IMR-90 (cell line): ENCODE data around the gene MRPL52. TPM values are rescaled to one million over a fixed set of nuclear protein-coding genes. Genes with fewer than 3 reads are reported as not detected.

Experiments used
- ATAC-seq: fragments of 200-7000 bp; cut with Tn5 transposase; 2 replicates; pipeline ENCODE4 v1.9.1; 2020; ENCODE audit warnings: low read depth, mild to moderate bottlenecking, moderate library complexity
- BruUV-seq: library from RNA; stranded (reverse); fragments of 400-500 nt; replicated peaks from 2 replicates; lab custom pipeline; 2021; lab: Mats Ljungman, UMichigan
- CTCF ChIA-PET: fragments of 300-600 bp; formaldehyde crosslinking; extraction: SDS; loops from one replicate; lab custom pipeline; 2021; ENCODE audit warnings: antibody characterized with exemption; lab: Yijun Ruan, JAX
- POLR2A ChIA-PET: fragments of 300-600 bp; sonication (Branson Sonifier 250); formaldehyde crosslinking; loops from one replicate; lab custom pipeline; 2022; ENCODE audit warnings: antibody characterized with exemption; ENCODE audit not compliant: unreplicated experiment; lab: Charles Lee
- DNase-seq: peaks from one replicate; pipeline ENCODE4 v3.0.0; 2013
- H2AFZ ChIP-seq: replicated peaks from 2 replicates; pipeline ENCODE3; 2013; ENCODE audit warnings: low read length, mild to moderate bottlenecking; ENCODE audit not compliant: poor library complexity
- H2AK5ac ChIP-seq: 2 replicates; pipeline ENCODE4 v1.6.1; 2013; ENCODE audit warnings: low read depth, low read length, inconsistent platforms
- H2AK9ac ChIP-seq: replicated peaks from 2 replicates; pipeline ENCODE3; 2013; ENCODE audit warnings: mild to moderate bottlenecking, low read depth, low read length, moderate library complexity; ENCODE audit not compliant: poor library complexity
- H2BK120ac ChIP-seq: 2 replicates; pipeline ENCODE4 v1.6.1; 2013; ENCODE audit warnings: low read depth, low read length, inconsistent platforms
- H2BK15ac ChIP-seq: 3 replicates; pipeline ENCODE4 v1.6.1; 2013; ENCODE audit warnings: low read depth, low read length, inconsistent platforms
- H2BK20ac ChIP-seq: 2 replicates; pipeline ENCODE4 v1.6.1; 2013; ENCODE audit warnings: low read depth, mild to moderate bottlenecking, inconsistent platforms, low read length, moderate library complexity
- H2BK5ac ChIP-seq: 2 replicates; pipeline ENCODE4 v1.6.1; 2013; ENCODE audit warnings: mild to moderate bottlenecking, low read depth, low read length, inconsistent platforms; ENCODE audit not compliant: poor library complexity, severe bottlenecking
- H3K14ac ChIP-seq: replicated peaks from 2 replicates; pipeline ENCODE4 v1.6.1; 2013; ENCODE audit warnings: low read depth, low read length, inconsistent platforms
- H3K18ac ChIP-seq: 2 replicates; pipeline ENCODE4 v1.6.1; 2013; ENCODE audit warnings: low read depth, low read length, control low read depth
- H3K23ac ChIP-seq: 2 replicates; pipeline ENCODE4 v1.6.1; 2013; ENCODE audit warnings: low read depth, low read length, inconsistent platforms
- H3K27ac ChIP-seq: 2 replicates; pipeline ENCODE4 v1.5.1; 2013; ENCODE audit warnings: mild to moderate bottlenecking, control low read depth, low read length; ENCODE audit not compliant: insufficient read depth
- H3K27me3 ChIP-seq: 2 replicates; pipeline ENCODE4 v1.6.1; 2013; ENCODE audit warnings: low read length; ENCODE audit not compliant: control insufficient read depth, insufficient read depth
- H3K36me3 ChIP-seq: 2 replicates; pipeline ENCODE4 v1.6.1; 2013; ENCODE audit warnings: low read length, mixed read lengths; ENCODE audit not compliant: control insufficient read depth, insufficient read depth
- H3K4ac ChIP-seq: 2 replicates; pipeline ENCODE4 v1.6.1; 2013; ENCODE audit warnings: low read depth, low read length, inconsistent platforms
- H3K4me1 ChIP-seq: 2 replicates; pipeline ENCODE4 v1.6.1; 2013; ENCODE audit warnings: low read length, mixed read lengths; ENCODE audit not compliant: control insufficient read depth, insufficient read depth
- H3K4me2 ChIP-seq: 2 replicates; pipeline ENCODE4 v1.6.1; 2013; ENCODE audit warnings: low read depth, mild to moderate bottlenecking, control low read depth, low read length, moderate library complexity
- H3K4me3 ChIP-seq: 2 replicates; pipeline ENCODE4 v1.5.1; 2013; ENCODE audit warnings: low read depth, mild to moderate bottlenecking, control low read depth, low read length, moderate library complexity; ENCODE audit not compliant: insufficient read depth
- H3K56ac ChIP-seq: 2 replicates; pipeline ENCODE4 v1.6.1; 2013; ENCODE audit warnings: low read length, inconsistent platforms; ENCODE audit not compliant: insufficient read depth; ENCODE audit errors: extremely low read depth
- H3K79me1 ChIP-seq, 2 experiments: 2 replicates each; pipeline ENCODE4 v1.6.1; 2013; ENCODE audit warnings: low read length in 2 of 2, inconsistent platforms in 1 of 2, low read depth in 1 of 2
- H3K9ac ChIP-seq: 2 replicates; pipeline ENCODE4 v1.6.1; 2013; ENCODE audit warnings: low read depth, low read length, control low read depth
- H3K9me1 ChIP-seq: 2 replicates; pipeline ENCODE4 v1.6.1; 2013; ENCODE audit warnings: low read length, inconsistent platforms; ENCODE audit not compliant: insufficient read depth
- H3K9me3 ChIP-seq: 2 replicates; pipeline ENCODE4 v1.6.1; 2013; ENCODE audit warnings: low read length; ENCODE audit not compliant: control insufficient read depth, insufficient read depth
- H4K20me1 ChIP-seq: 2 replicates; pipeline ENCODE4 v1.6.1; 2013; ENCODE audit warnings: low read length, inconsistent platforms; ENCODE audit not compliant: insufficient read depth
- H4K5ac ChIP-seq: 2 replicates; pipeline ENCODE4 v1.6.1; 2013; ENCODE audit warnings: mild to moderate bottlenecking, low read depth, low read length, control low read depth
- H4K8ac ChIP-seq, 2 experiments: 2 replicates each; pipeline ENCODE4 v1.6.1; 2013; ENCODE audit warnings: low read depth in 2 of 2, low read length in 2 of 2, control low read depth in 1 of 2, inconsistent platforms in 1 of 2
- H4K91ac ChIP-seq: 2 replicates; pipeline ENCODE4 v1.6.1; 2013; ENCODE audit warnings: low read depth, low read length, inconsistent platforms; ENCODE audit not compliant: insufficient read depth
- BHLHE40 ChIP-seq: fragments of 150-350 bp; IDR thresholded peaks from 2 replicates; pipeline ENCODE4 v1.6.1; 2016; ENCODE audit warnings: mild to moderate bottlenecking, low read depth, low read length
- CHD1 ChIP-seq: IDR thresholded peaks from 2 replicates; pipeline ENCODE4 v1.6.1; 2012; ENCODE audit warnings: low read depth, low read length, improper control_type of control experiment
- FOS ChIP-seq: fragments of 150-350 bp; IDR thresholded peaks from 2 replicates; pipeline ENCODE4 v1.6.1; 2016; ENCODE audit warnings: low read depth, low read length
- MXI1 ChIP-seq: IDR thresholded peaks from 2 replicates; pipeline ENCODE4 v1.6.1; 2012; ENCODE audit warnings: low read depth, mild to moderate bottlenecking, low read length, moderate library complexity, borderline replicate concordance
- NFE2L2 ChIP-seq: fragments of 150-350 bp; IDR thresholded peaks from 2 replicates; pipeline ENCODE4 v1.6.1; 2016; ENCODE audit warnings: low read depth, mild to moderate bottlenecking, low read length
- RCOR1 ChIP-seq: IDR thresholded peaks from 2 replicates; pipeline ENCODE4 v1.6.1; 2012; ENCODE audit warnings: mild to moderate bottlenecking, low read length, improper control_type of control experiment; ENCODE audit not compliant: insufficient replicate concordance
- RFX5 ChIP-seq: IDR thresholded peaks from 2 replicates; pipeline ENCODE4 v1.8.0; 2012; ENCODE audit warnings: low read depth, mild to moderate bottlenecking, low read length, moderate library complexity
- WGBS, 2 experiments: methylation state at CpG; one replicate each; pipeline versions ENCODE4 v1.1.5 to v1.1.7; 2013; ENCODE audit warnings: missing lambda C conversion rate in 2 of 2; ENCODE audit not compliant: insufficient read length in 1 of 2; ENCODE audit errors: extremely low coverage in 2 of 2; 5-methylcytosine and 5-hydroxymethylcytosine counted together
- dilution Hi-C: fragments of 300-500 bp; cut with HindIII; formaldehyde crosslinking; loops from one replicate; pipeline ENCODE4 v1.14.3; 2018; ENCODE audit warnings: low sequenced_read_pairs; ENCODE audit not compliant: unreplicated experiment
- in situ Hi-C: fragments of 300-500 bp; cut with MboI; formaldehyde crosslinking; loops from 3 replicates; pipeline ENCODE4 v1.14.3; 2019; ENCODE audit warnings: low sequenced_read_pairs, inconsistent platforms, mixed read lengths
- intact Hi-C: fragments of 100-400 bp; cut with micrococcal nuclease; formaldehyde crosslinking; loops from 2 replicates; pipeline ENCODE4 v1.10.0; 2022
- polyA plus RNA-seq, 3 experiments: library from polyadenylated mRNA; depleted of rRNA; stranded (reverse); fragments of >200 nt; gene quantifications; 2 replicates each; pipeline ENCODE4 v1.2.3, GENCODE V29; 2012; ENCODE audit warnings: low replicate concordance in 1 of 3
- total RNA-seq: library from RNA; depleted of rRNA; stranded (reverse); fragments of >200 nt; gene quantifications from 2 replicates; pipeline ENCODE4 v1.2.3, GENCODE V29; 2012
- TF ChIP-seq, protein P1 (sequence below): conservative IDR thresholded peaks from 2 replicates; pipeline ENCODE4 v1.5.1; 2012; ENCODE audit warnings: mild to moderate bottlenecking, low read depth, low read length, improper control_type of control experiment

MRPL52 gene
- total and polyA plus RNA-seq, 2 of the 4 experiments (the other 2 are of a cell fraction): 33.1 to 51.4 TPM

- TF ChIP-seq MXI1 (no peak), CHD1 (no peak), RCOR1 (no peak), RFX5 (no peak), BHLHE40 (no peak), NFE2L2 (no peak), FOS (no peak)
- TF ChIP-seq, protein P1, sequence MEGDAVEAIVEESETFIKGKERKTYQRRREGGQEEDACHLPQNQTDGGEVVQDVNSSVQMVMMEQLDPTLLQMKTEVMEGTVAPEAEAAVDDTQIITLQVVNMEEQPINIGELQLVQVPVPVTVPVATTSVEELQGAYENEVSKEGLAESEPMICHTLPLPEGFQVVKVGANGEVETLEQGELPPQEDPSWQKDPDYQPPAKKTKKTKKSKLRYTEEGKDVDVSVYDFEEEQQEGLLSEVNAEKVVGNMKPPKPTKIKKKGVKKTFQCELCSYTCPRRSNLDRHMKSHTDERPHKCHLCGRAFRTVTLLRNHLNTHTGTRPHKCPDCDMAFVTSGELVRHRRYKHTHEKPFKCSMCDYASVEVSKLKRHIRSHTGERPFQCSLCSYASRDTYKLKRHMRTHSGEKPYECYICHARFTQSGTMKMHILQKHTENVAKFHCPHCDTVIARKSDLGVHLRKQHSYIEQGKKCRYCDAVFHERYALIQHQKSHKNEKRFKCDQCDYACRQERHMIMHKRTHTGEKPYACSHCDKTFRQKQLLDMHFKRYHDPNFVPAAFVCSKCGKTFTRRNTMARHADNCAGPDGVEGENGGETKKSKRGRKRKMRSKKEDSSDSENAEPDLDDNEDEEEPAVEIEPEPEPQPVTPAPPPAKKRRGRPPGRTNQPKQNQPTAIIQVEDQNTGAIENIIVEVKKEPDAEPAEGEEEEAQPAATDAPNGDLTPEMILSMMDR: no peak
- no peak overlapping the region for H3K9ac ChIP-seq
- H3K27me3 ChIP-seq: peaks cover 12% of the 10 kb centered on the region
- H3K4ac ChIP-seq: no peak overlapping the region
- no peak overlapping the region for H2BK120ac ChIP-seq
- dilution Hi-C loops: no loop called here
- 43% methylated on average over 4 of the region's 5 CpGs; no CpG with 5 or more reads in 1 of the 2 experiments for WGBS, 2 experiments
- H3K56ac ChIP-seq: no peak overlapping the region
- H3K14ac ChIP-seq: no peak overlapping the region
- intact Hi-C loops: no loop called here
- H4K5ac ChIP-seq: no peak overlapping the region
- H3K27ac ChIP-seq: no peak overlapping the region
- DNase-seq (no peak), ATAC-seq (no peak)
- H2BK5ac ChIP-seq: no peak overlapping the region
- no peaks in the 10 kb centered on the region for H3K79me1 ChIP-seq
- no peaks in the 10 kb centered on the region for H3K4me1 ChIP-seq
- no peak overlapping the region for H3K23ac ChIP-seq
- no TSS peak for BruUV-seq
- peaks cover 3% of the 10 kb centered on the region; the same call in 1 of the 2 replicates for H3K9me1 ChIP-seq
- no peak overlapping the region for H4K8ac ChIP-seq
- H4K20me1 ChIP-seq: no peaks in the 10 kb centered on the region
- CTCF ChIA-PET: no interaction called here
- no peak overlapping the region for H2AK9ac ChIP-seq
- no peak overlapping the region for H3K18ac ChIP-seq
- no peak overlapping the region for H4K91ac ChIP-seq
- H2BK15ac ChIP-seq: no peak overlapping the region
- in situ Hi-C loops: no loop called here
- no peaks in the 10 kb centered on the region for H3K9me3 ChIP-seq
- POLR2A ChIA-PET: no interaction called here
- no peak overlapping the region for H2AK5ac ChIP-seq
- no peak overlapping the region for H3K4me2 ChIP-seq
- H2AFZ ChIP-seq: no peak overlapping the region
- H3K4me3 ChIP-seq: no peak overlapping the region
- H2BK20ac ChIP-seq: no peak overlapping the region
- no peaks in the 10 kb centered on the region for H3K36me3 ChIP-seq
Observed at GRCh38 chr14:22796087-22796707, 33.5 kb upstream of the MRPL52 start.
